Measurements from ENCODE around the gene LEUTX. TPM values are rescaled to one million over a fixed set of nuclear protein-coding genes. Genes with fewer than 3 reads are reported as not detected.
"Not testable (repeated sequence)": the region's sequence is repeated elsewhere in the genome, so short reads cannot be mapped to it uniquely, and the experiment has no call there.

The LEUTX gene, protein sequence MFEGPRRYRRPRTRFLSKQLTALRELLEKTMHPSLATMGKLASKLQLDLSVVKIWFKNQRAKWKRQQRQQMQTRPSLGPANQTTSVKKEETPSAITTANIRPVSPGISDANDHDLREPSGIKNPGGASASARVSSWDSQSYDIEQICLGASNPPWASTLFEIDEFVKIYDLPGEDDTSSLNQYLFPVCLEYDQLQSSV
- not detected for total RNA-seq
- long read RNA-seq: 0 reads

DNA sequence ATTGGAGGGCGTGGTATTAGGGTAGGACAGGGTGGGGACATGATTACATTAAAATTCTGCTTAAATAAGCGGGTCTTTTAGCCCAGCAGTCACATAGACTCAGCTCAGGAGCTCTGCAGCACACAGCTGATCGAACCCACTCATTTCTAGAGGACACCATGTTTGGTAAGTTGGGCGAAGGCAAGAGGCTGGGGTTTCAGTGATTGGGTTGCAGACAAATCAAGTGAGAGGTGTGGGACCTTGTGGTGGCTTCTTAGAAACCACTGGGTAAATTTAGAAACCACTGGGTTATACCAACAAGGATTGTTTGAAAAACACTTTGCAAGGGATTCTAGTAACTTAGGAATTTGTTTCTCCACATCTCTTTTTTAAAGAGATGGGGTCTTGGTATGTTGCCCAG is at the start of gene LEUTX:
LEUTX (plus strand) TSS at position 92 of the 400 bp plus-strand sequence; CDS start at position 159, 67 bp downstream.
- no peak for DNase-seq
- intact Hi-C loops (cut with micrococcal nuclease): no loop called here
- ATAC-seq: no peak

DNA sequence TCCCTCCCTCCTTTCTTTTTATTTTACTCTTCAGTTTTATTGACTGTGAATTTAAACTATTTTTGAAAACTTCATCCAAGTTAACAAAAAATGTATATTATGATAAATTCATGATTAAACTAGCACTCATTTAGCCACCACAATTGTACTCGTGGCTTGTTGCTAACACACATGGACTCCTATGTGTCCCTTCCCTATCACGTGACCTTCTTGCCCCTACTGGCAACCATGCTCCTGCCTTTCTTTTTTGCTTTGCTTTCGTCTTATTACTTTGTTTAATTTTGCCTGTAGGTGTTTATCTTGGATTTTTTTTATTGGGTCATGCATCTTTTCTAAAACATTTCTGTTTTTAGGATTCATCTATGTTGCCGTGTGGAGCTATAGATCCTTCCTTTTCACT is 49.1 kb upstream of the LEUTX start:
- intact Hi-C loops (cut with micrococcal nuclease): no loop called here
- ATAC-seq (no peak), DNase-seq (no peak)

DNA sequence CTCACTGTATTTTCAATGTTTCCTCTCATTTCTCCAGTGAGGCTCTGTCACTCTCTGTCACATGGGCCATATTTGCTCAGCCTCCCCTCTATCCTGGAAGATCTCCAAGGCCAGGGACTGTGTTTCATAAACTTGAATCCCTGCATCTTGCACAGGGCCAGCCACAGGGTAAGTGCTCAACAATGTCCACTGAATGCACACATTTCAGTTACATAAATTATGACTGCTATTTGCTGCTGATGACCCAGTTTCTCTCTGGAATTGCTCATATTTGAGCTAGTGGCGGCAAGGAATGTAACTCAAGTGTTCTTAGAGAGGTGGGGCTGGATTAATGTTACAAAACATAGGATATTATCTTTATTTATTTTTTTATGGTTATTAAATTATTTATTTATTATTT is 47.0 kb upstream of the LEUTX start:
- DNase-seq: no peak
- intact Hi-C loops (cut with micrococcal nuclease): no loop called here
- no peak for ATAC-seq

DNA sequence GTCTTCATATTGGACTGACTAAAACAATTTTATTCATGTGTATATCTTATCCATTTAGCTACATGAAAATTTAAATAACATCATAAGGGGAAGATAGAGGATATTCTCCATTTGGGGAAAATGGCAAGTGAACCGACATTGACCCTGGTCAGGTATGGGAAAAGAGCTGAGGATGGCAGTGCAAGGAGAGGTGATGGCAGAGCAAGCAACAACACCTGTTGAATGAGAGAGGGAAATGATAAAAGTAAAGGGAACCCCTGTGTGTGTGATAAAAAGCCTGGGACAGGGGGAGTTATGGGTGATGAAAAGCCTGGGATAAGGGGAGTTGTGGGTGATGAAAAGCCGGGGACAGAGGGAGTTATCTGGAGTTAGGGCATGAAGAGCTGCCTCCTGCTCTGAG is 44.8 kb upstream of the LEUTX start:
- ATAC-seq: no peak
- intact Hi-C loops (cut with micrococcal nuclease): no loop called here

DNA sequence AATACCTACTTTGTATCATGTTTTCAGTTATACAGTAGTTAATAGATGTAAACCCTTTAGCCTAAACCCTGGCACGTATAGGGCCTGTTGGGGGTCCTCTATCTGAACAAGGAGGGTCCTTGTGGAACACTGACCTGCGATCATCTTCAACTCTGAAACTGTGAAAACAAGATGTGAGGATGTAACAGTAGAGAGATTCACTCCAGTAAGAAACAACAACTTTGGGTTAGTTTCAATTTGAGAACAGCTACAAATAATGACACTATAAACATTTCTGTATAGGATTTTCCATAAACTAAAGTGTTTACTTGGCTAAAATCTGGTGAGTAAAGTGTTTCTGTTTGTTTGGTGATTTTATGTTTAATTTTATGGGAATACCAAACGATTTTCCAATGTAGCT is 43.0 kb upstream of the LEUTX start:
- no peak for DNase-seq
- intact Hi-C loops (cut with micrococcal nuclease): no loop called here
- ATAC-seq: no peak

More for the DNA sequence above, 44.8 kb upstream of the LEUTX start:
- no peak for DNase-seq

DNA sequence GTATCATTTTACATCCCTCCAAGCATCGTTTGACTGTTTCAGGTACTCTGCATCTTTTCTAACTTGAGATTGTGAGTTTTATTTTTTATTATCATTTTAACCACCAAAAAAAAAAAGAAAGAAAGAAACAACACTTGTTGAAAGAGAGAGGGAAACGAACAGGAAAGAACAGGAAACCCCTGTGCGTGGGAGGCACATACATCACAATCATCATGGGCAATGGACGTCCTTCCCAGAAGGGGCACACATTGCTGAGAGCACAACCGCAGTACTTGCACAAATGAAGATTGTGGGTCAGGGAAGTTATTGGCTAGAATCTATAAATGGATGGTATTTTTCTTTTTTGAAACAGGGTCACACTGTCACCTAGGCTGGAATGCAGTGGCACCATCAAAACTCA is 42.6 kb upstream of the LEUTX start:
- ATAC-seq (no peak), DNase-seq (no peak)
- intact Hi-C loops (cut with micrococcal nuclease): no loop called here

DNA sequence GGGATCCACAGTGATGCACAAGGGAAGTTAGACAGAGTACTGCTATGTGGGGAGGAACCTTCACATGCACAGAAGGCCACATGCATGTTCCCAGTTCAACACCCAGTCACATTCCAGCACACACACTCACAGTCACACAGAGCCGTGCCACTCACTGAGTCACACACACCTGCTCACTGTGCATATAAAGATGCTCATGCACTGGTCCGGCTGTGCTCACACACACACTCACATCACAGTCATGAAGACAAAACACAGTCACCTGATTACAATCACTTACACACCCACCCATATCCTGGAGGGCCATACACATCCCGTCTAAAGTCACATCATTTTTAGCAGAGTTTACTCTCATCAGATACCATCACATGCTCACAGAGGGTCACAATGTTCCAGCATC is 41.3 kb upstream of the LEUTX start:
- intact Hi-C loops (cut with micrococcal nuclease): no loop called here
- no peak for DNase-seq
- ATAC-seq: no peak

DNA sequence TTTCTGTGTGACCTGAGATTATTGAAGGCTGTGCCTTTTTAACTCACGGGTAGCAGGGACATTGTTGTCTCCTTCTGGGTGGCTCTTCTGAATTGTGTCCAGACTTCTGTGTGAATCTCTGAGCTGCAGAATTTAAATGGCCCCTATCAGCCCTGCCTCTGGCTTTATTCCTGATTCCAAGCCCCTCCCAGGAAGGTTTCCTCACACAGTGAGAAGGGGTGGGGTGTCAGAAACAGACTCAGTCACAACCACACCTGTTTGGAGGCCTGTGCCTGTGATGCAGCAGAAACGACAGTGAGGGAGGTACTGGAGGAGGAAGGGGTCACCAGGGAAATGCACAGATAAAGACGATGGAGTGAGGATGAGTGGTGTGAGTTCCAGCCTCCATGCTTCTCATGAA is 40.8 kb upstream of the LEUTX start, which contains the start of gene CLC:
CLC (minus strand) TSS at position 139 of the 400 bp plus-strand sequence; CDS start at position 62, 77 bp downstream.
- no peak for DNase-seq
- no peak for ATAC-seq
- intact Hi-C loops (cut with micrococcal nuclease): no loop called here

DNA sequence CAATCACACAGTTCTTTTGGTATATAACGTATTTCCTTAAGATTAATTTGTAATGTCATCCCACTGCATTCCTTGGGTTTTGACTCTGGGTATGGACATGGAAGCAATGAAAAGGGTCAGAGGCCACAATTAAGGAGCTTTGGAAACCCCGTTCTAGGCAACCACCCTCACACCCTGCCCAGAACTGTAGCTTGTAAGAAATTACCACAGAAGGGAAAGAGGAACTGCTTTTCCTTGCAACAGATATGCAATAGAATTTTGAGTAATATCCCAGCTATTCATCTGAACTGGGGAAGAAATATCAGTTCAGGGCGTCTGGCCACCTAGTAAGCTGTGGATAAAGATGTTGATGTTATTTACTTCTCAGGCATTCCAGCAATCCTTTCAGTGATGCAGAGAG is 39.8 kb upstream of the LEUTX start:
- no peak for DNase-seq
- intact Hi-C loops (cut with micrococcal nuclease): no loop called here
- ATAC-seq: no peak

DNA sequence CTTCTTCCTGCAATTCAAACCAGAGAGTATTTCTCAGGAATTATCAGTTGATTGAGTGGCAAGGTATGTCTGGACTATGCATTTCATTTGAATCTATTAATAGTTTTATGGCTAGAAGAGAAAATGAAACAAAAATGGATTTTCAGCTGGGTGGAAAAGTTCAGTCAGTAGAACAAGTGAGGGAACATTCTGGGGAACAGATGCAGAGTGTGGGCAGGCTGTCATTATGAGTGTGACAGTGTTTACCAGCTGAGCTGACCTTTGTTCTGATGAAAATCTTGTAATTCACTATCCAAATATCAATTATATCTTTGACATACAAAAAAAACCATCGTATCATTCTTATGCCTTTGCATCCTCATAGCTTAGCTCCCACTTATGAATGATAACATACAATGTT is 38.3 kb upstream of the LEUTX start:
- DNase-seq: no peak
- no peak for ATAC-seq
- intact Hi-C loops (cut with micrococcal nuclease): no loop called here

DNA sequence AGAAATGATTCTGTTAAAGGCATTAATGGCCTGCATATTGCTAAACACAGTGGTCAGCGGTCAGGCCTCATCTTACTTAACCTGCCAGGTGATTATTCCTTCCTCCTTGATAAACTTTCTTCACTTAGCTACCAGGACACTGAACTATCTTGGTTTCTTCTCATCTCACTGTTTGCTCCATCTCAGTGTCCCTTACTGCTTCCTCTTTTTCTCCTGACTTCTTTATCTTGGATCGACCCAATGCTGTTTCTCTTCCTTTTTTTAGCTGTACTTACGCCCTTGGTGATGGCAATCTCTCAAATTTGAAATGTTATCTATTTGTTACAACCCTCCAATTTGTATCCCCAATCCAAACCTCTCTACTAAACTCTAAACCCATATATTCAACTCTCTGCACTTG is 33.0 kb upstream of the LEUTX start:
- DNase-seq (no peak), ATAC-seq (no peak)
- intact Hi-C loops (cut with micrococcal nuclease): no loop called here

DNA sequence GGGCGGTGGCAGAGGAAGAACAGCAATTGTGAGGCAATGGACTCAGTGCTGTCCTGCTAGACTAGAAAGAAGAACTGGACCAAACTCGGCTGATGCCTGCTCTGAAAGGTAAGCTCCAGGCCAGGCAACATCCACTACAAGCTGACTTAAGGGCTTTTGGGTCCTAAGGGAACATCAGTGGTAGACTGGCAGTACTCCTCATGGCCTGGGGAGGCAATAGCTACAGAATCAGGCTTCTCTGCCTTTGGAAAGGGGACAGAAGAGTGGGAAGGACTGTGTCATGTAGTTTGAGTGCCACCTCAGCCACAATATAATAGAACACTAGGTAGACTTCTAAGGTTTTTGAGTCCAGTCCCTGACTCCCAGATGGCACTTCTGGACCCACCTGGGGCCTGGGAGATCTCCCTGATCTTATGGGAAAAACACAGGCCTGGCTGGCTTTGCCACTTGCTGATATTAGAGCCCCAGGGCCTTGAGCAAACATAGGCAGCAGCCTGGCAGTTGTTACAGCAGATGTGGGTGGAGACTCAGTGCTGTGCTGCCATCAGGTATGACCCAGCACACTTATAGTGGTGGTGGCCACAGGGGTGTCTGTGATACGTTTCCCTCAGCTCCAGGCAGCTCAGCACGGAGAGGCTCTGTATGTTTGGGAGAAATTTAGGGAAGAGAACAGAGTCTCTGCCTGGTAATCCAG is 31.7 kb upstream of the LEUTX start:
- ATAC-seq (no peak), DNase-seq (no peak)
- intact Hi-C loops (cut with micrococcal nuclease): no loop called here

DNA sequence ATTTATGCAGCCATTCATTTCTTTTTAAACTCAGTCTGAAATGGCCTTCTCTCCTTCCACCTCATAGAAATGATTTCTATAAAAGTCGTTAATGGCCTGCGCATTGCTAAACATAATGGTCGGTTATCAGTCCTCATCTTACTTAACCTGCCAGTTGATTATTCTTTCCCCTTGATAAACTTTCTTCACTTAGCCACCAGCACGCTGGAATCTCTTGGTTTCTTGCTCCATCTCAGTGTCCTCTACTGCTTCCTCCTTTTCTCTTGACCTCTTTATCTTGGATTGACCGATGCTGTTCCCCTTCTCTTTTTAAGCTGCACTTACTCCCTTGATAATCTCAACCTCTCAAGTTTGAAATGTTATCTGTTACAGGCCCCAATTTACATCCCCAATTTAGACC is 28.7 kb upstream of the LEUTX start:
- intact Hi-C loops (cut with micrococcal nuclease): no loop called here
- no peak for ATAC-seq
- DNase-seq: no peak

DNA sequence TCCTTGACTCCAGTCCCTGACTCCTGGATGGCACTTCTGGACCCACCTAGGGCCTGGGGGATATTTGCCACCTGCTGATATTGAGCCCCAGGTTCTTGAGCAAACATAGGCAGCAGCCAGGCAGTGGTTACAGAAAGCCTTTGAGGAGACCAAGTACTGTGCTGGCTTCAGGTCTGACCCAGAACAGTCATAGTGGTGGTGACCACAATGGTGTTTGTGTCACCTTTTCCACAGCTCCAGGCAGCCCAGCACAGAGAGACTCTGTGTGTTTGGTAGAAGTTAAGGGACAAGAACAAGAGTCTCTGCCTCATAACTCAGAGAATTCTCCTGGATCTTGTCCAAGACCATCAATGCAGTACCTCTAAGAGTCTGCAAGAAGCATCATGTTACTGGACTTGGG is 26.3 kb upstream of the LEUTX start:
- intact Hi-C loops (cut with micrococcal nuclease): no loop called here
- no peak for ATAC-seq
- DNase-seq: no peak

DNA sequence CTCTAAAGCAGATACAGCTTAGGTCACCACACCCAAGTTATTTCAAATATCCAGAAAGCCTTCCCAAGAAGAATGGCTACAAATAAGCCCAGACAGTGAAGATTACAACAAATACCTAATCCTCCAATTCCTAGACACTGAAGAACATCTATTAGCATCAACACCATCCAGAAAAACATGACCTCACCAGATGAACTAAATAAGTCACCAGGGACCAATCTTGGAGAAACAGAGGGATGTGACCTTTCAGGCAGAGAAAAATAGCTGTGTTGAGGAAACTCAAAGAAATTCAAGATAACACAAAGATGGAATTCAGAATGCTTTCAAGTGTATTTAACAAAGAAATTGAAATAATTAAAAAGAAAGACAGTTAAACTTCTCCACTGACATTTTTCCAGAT is 25.9 kb upstream of the LEUTX start:
- intact Hi-C loops (cut with micrococcal nuclease): no loop called here
- DNase-seq (no peak), ATAC-seq (no peak)

DNA sequence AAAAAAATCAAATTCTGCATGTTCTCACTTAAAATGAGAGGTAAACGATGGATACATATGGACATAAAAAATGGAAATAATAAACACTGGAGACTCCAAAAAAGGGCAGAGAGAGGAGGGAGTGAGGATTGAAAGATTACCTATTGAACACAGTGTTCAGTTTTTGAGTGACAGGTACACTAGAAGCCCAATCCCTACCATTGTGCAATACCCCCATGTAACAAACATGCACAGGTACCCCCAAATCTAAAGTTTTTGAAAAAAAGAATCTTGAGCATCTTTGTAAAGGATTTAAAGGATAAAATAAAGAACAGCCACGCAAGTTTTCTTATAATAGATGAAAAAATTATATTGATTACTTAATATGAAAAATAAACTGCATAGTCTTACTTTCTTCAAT is 24.1 kb upstream of the LEUTX start:
- DNase-seq (no peak), ATAC-seq (no peak)
- intact Hi-C loops (cut with micrococcal nuclease): no loop called here

DNA sequence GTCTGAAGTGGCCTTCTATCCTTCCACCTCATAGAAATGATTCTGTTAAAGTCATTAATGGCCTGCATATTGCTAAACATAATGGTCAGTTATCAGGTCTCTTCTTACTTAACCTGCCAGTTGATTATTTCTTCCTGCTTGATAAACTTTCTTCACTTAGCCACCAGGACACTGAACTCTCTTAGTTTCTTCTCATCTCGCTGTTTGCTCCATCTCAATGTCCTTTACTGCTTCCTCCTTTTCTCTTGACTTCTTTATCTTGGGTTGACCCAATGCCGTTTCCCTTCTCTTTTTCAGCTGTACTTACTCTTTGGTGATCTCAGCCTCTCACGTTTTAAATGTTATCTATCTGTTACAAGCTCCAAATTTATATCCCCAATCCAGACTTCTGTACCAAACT is 23.7 kb upstream of the LEUTX start:
- ATAC-seq (no peak), DNase-seq (no peak)
- intact Hi-C loops (cut with micrococcal nuclease): no loop called here

DNA sequence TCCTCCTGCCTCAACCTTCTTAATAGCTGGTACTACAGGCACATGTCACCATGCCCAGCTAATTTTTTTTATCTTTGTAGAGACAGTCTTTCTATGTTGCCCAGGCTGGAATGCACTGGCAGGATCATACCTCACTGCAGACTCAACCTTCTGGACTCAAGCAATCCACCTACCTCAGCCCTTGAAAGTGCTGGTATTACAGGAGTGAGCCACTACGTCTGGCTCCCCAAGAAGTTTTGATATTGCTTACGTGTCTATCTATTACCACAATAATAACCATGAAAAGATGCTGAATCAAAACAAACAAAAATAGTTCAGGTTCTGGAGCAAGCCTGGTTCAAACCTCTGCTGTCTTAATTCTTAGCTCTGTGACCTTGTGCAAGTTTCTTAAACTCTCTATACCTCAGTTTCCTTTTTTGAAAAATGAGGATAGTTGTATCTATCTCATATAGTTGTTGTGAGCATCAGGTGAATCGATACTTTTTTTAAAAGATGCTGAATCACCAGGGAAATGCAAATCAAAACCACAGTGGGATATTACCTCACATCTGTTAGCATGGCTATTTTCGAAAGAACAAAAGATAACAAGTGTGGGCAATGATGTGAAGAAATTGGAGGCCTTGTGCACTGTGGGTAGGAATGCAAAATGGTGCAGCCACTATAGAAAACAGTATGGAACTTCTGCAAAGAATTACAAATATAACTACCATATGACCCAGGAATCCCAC is 19.0 kb upstream of the LEUTX start:
- ATAC-seq: no peak
- intact Hi-C loops (cut with micrococcal nuclease): no loop called here
- DNase-seq: no peak

DNA sequence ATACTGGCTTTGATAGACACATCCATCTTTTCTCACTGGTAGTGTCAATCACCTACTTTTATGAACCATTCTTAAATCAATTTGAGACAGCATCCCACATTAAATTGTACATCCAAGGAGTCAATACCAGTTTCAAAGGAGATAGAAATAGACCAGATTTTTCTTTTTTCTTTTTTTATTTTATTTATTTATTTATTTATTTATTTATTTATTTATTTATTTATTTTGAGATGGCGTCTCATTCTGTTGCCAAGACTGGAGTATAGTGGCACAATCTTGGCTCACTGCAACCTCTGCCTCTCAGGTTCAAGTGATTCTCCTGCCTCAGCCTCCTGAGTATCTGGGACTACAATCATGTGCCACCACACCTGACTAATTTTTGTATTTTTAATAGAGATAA is 16.8 kb upstream of the LEUTX start:
- intact Hi-C loops (cut with micrococcal nuclease); ATAC-seq; DNase-seq: not testable (repeated sequence)

All from left ventricle myocardium superior (tissue), 1 donor.